ENCODE data around the gene SCN4B. TPM values are rescaled to one million over a fixed set of nuclear protein-coding genes. Genes with fewer than 3 reads are reported as not detected.

SCN4B gene
- total and polyA plus RNA-seq, 4 donors: 0.05 to 0.67 (median 0.42) TPM; not detected in 1

GRCh38 chr11:118168316-118168715 lies 15.7 kb upstream of the SCN4B start (continued):
- TF ChIP-seq REST (IDR thresholded peaks at IDR 0.05) (no peak), MAX (IDR thresholded peaks at IDR 0.05) (no peak), FOXA2 (IDR thresholded peaks at IDR 0.05) (no peak), ATF3 (IDR thresholded peaks at IDR 0.05) (no peak)

GRCh38 chr11:118167906-118168305 lies 15.3 kb upstream of the SCN4B start:
- H3K9me3 ChIP-seq (ENCODE audit: control insufficient read depth in 4 of 4, low read length in 3 of 4): no peaks in the 10 kb centered on the region
- 84% methylated on average over 12 of the region's 12 CpGs for WGBS
- H3K27ac ChIP-seq (ENCODE audit: low read depth in 1 of 2, low read length in 2 of 2): no peak overlapping the region
- TF ChIP-seq HNF4G (IDR thresholded peaks at IDR 0.05) (no peak), GABPA (IDR thresholded peaks at IDR 0.05 in 1 of 2, conservative IDR thresholded peaks at IDR 0.05 in 1 of 2) (no peak), RAD21 (IDR thresholded peaks at IDR 0.05) (no peak), HNF4A (conservative IDR thresholded peaks at IDR 0.05) (no peak), JUND (IDR thresholded peaks at IDR 0.05) (no peak), MAX (IDR thresholded peaks at IDR 0.05) (no peak)
- H3K9ac ChIP-seq (ENCODE audit: low read depth in 1 of 2, low read length in 2 of 2): no peak overlapping the region
- no peaks in the 10 kb centered on the region for H3K36me3 ChIP-seq (ENCODE audit: control insufficient read depth in 4 of 4, insufficient read depth in 3 of 4, low read depth in 1 of 4, low read length in 3 of 4)
- H3K4me3 ChIP-seq (ENCODE audit: low read depth in 1 of 3, low read length in 3 of 3): no peak overlapping the region
- H3K4me1 ChIP-seq (ENCODE audit: control insufficient read depth in 4 of 4, insufficient read depth in 4 of 4, low read length in 3 of 4): peaks cover 0 to 3% (median 0%) of the 10 kb centered on the region in 4 donors
- no peak for DNase-seq (ENCODE audit: low spot score)
- H3K27me3 ChIP-seq (ENCODE audit: control insufficient read depth in 4 of 4, insufficient read depth in 4 of 4, low read length in 3 of 4): no peaks in the 10 kb centered on the region

- Histone ChIP-seq H3K27ac (ENCODE audit: low read depth in 1 of 2, low read length in 2 of 2) (no peak overlapping the region), H3K4me3 (ENCODE audit: low read depth in 1 of 3, low read length in 3 of 3) (no peak overlapping the region), H3K9ac (ENCODE audit: low read depth in 1 of 2, low read length in 2 of 2) (no peak overlapping the region), H3K4me1 (ENCODE audit: control insufficient read depth in 4 of 4, insufficient read depth in 4 of 4, low read length in 3 of 4) (peaks cover 0 to 3% (median 0%) of the 10 kb centered on the region in 4 donors), H3K36me3 (ENCODE audit: control insufficient read depth in 4 of 4, insufficient read depth in 3 of 4, low read depth in 1 of 4, low read length in 3 of 4) (no peaks in the 10 kb centered on the region), H3K27me3 (ENCODE audit: control insufficient read depth in 4 of 4, insufficient read depth in 4 of 4, low read length in 3 of 4) (no peaks in the 10 kb centered on the region), H3K9me3 (ENCODE audit: control insufficient read depth in 4 of 4, low read length in 3 of 4) (no peaks in the 10 kb centered on the region)
- WGBS: 83% methylated on average over 2 of the region's 2 CpGs
- no peak for DNase-seq (ENCODE audit: low spot score)
- TF ChIP-seq HNF4G (IDR thresholded peaks at IDR 0.05): no peak
- TF ChIP-seq NR2F2 (IDR thresholded peaks at IDR 0.05): no peak
- no peak for TF ChIP-seq SP1 (IDR thresholded peaks at IDR 0.05)
- no peak for TF ChIP-seq CTCF (IDR thresholded peaks at IDR 0.05; ENCODE audit: low read depth, low read length, missing input control)
- TF ChIP-seq MAX (IDR thresholded peaks at IDR 0.05): no peak
- no peak for TF ChIP-seq ATF3 (IDR thresholded peaks at IDR 0.05)
- no peak for TF ChIP-seq REST (IDR thresholded peaks at IDR 0.05)
- no peak for TF ChIP-seq ZBTB33 (IDR thresholded peaks at IDR 0.05)
- TF ChIP-seq HNF4A (conservative IDR thresholded peaks at IDR 0.05): no peak
- TF ChIP-seq EGR1 (IDR thresholded peaks at IDR 0.05; ENCODE audit: low read depth in 2 of 2): no peak
Measured at GRCh38 chr11:118167253-118167652, 14.6 kb upstream of the SCN4B start.
